D341Med (cell line): ENCODE measurements around the gene TOR2A.

ENCODE experiments used
- DNase-seq: peaks from one replicate; pipeline ENCODE4 v3.0.0; 2012; ENCODE audit warnings: low spot score

Gene TOR2A

DNA sequence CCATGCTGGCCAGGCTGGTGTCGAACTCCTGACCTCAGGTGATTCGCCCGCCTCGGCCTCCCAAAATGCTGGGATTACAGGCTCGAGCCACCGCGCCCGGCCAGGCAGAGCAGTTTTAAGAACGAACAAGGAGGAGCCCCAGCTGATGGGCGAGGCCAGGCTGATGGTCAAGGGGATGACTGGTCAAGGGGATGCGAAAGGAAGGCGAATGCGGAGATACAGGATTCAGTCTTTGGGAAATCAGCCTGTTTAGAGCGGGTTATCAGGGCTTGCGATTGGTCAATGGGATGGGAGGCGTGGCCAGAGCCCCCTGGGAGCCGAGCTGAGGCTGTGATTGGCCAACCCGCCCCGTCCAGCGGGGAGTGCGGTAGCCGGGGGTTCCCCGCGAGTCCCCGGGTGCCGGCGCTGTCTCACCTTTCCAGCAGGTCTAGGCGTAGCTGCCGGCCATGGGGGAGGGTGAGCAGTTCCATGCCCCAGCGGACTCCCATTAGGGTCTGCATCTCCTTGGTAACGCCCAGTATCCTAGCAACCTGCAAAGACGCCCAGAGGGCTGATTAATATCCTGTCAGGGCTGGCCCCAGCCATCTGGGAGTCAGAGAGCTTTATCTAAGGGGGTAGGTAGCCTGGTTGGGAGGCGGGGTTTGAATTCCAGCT lies 7.5 kb upstream of the TOR2A start:
- DNase-seq: peak; percentile 66

DNA sequence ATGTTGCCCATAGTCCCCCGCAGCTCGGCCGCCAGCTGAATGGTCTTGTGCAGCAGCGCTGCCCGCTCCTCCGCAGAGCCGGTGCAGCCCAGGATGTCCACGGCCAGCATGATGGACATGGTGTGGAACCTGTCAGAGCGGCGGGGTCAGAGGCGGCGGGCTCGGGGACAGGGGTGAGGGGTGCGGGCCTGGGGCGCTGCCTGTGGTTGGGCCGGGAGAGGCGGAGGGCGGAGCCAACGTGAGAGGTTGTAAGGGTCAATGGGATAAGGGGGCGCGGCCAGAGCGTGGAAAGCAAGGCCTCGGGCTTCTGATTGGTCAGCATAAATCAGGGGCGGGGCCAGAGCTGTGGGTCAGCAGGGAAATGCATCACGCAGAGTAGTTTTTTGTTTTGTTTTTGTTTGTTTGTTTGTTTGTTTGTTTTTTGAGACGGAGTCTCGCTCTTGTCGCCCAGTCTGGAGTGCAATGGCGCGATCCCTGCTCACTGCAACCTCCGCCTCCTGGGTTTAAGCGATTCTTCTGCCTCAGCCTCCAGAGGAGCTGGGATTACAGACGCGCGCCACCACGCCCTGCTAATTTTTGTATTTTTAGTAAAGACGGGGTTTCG lies 6.8 kb upstream of the TOR2A start:
- no peak for DNase-seq

DNA sequence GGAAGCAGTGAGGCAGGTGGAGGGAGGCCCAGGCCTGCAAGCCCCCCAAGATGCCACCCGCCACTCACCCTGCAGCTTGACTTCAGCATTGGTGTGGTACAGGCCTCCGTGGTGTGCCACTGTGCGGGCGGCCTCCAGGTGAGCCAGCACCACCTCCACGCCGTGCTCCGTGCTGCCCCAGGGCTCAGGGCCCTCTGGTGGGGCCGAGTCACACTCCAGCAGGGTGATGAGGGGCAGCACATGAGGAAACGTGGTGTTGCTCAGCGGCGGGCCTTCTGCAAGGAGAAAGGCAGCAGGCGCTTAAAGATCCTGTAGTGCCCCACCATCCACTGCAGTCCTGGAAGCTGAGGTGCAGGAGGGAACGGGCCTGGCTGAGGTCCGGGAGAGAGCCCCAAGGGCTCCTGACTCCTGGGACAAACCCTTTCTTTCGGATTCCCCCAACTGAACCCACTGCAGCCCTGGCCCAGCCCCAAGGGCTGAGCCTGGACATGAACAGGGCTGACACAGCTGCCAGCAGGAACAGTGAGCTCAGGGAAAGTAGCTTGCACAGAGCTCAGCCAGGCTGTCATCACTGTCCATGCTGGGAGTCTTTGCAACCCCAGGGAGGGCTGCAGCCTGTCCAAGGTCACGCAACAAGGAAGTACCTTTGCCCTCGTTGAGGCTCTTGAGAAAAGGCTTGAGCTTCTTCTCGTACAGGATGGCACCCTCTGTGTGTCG lies 4.7 kb upstream of the TOR2A start:
- no peak for DNase-seq

DNA sequence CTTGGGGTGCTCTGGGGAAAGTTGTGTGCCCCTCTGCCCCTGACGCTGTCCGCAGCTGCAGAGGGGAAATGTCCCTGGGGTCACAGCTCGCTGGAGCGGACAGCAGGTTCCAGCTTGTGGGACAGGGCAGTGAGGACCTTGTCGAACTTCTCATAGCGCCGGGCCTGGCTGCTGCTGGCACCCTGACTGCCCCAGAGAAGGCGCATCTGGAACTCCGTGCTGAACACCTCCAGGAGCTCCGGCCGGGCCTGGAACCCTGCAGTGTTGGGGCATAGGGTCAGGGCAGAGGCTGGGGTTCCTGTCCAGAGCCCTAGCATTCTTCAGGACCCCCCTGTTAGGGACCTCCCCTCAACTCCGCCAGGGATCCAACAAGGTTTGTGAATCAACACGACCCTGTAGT lies 3.6 kb upstream of the TOR2A start:
- DNase-seq: no peak

DNA sequence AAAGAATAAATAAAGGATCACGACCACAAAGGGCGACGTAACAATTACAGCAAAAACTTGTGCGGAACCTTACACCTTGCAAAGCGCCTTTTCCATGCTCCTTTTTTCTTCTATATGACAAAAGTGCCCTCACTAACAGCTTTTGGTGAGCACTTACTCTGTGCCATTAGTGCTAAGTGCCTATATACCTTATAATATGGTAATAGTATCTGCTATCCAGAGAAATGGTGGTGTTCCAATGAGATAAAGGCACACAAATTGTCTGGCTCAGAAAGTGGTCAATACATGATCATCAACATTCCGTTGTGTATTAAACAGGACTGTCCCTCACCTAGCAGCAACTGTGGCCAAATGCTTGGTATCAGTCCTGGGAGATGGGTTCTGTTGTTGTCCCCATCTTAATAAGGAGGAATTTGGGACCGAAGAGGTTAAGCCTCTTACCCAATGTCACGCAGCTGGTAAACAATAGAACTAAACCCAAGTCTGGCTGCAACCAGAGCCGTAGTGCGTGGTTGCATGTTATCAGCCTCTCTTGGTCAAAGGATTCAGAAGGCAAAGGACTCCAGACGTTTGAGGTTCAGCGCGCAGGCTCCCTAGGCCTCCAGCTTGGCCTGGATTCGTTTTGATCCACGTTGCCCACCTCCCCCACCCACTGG lies 564 bp upstream of the TOR2A start:
- DNase-seq: no peak

DNA sequence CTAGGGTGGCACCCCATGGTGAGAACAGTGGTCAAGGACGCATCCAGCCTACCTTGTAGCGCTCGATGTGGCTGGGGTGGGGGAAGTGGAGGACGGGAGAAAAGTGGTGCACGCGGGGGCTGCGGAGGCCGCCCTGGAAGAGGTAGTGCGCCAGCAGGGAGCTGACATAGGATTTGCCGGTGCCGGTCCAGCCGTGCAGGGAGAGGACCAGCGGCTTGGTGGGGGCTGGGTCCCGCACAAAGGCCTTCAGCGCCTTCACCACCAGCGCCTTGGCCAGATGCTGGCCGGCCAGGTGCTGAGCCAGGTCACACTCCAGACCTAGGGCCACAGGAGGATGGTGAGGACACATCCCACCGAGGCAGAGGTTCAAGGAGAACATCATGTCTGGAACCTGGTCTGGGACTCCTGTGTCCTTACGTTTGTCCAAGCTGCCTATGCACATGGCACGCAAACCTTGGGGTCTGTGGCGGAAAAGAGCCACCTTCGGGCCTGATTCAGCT lies 797 bp downstream of the TOR2A start:
- DNase-seq: no peak

DNA sequence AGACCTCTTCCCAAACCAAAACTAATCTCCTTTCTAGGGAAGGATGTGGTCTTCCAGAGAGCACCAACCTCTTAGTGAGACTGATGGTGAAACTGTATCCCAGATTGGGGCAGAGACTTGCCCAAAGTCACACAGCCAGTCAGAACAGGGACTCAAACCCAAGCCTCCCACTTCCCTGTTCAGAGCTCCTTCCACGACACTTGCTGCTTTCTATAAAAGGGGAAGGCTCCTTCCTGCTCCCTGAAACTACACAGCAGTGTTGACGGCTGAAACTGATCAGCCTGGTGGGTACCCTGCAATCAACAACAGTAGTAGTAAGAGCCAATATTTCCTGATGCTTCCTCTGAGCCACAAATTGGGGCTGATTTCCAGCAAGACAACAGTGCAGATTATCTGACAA lies 1.5 kb downstream of the TOR2A start:
- no peak for DNase-seq

DNA sequence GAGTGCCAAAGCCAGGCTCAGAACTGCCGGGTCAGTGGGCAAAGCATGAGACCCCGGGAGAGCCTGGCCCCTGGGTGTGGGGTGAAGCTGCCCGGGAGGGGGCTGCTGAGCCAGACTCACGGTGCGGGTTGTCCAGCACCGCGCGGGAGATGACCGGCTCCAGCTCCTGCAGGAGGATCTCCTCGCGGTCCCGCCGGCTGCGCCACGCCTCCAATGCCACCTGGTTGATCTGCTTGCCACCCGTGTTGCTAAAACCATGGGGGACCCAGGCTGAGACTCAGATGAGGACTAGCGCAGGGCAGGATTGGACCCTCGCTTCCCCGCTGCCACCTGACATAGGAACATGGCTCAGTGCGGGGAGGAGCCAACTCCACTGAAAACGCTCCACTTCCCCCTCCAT lies 2.6 kb downstream of the TOR2A start:
- DNase-seq: no peak

DNA sequence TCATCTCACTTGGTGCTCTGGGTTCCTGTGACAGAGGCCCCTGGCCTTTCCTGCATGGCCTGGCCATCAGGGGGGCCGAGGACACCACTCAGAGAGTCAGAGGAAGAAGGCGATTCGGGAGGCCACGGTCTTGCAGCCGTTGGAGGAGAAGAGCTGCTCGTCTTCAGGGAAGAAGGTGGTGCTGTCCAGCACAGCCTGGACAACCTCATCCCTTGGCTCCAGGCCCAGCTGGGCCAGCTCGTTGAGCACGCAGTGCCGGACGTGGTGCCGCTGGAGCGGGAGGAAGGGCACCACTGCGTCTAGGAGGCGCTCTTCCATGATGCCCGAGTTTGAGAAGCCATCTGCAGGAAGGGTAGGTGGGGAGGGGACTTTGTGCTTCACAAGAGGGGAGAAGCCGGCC lies 3.2 kb downstream of the TOR2A start:
- DNase-seq: no peak

DNA sequence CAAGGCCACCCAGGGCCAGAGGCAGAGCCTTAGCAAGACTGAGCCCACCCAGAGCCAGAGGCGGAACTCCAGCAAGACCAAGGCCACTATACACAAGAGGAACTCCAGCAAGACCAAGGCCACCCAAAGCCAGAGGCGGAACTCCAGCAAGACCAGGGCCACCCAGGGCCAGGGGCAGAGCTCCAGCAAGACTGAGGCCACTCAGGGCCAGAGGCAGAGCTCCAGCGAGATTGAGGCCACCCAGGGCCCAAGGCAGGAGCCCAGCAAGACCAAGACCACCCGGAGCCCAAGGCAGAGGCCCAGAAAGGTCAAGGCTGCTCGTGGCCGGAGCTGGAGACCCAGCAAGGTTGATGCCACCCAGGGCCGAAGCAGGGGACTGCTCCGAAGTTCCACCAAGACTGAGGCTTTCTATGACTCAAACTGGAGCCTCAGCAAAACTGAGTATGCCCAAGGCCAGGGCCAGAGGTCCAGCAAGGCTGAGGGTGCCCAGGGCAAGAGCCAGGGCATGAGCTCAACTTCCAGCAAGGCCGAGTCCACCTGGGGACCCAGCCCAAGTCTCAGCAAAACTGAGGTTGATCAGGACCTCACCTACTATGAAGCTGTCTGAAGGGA lies 4.2 kb downstream of the TOR2A start:
- DNase-seq: no peak

DNA sequence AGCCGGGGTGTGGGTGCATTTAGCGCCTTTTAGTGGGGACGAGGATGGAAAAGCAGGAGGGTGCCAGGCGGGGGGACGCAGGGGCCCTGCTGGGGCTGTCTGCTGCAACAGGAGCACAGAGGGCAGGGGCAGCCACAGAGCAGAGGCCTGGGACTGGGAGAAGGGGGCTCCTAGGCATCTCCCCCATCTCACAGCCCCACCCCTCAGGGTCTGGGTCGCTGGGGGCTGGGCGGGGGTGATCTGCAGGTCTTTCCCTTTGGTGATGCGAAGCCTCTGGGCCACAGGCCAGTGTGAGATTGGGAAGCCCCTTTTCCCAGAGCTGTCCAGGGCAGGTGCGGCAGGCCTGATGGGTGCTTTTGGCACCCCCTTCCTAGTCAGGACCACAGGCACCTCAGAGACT lies 4.8 kb downstream of the TOR2A start:
- no peak for DNase-seq

DNA sequence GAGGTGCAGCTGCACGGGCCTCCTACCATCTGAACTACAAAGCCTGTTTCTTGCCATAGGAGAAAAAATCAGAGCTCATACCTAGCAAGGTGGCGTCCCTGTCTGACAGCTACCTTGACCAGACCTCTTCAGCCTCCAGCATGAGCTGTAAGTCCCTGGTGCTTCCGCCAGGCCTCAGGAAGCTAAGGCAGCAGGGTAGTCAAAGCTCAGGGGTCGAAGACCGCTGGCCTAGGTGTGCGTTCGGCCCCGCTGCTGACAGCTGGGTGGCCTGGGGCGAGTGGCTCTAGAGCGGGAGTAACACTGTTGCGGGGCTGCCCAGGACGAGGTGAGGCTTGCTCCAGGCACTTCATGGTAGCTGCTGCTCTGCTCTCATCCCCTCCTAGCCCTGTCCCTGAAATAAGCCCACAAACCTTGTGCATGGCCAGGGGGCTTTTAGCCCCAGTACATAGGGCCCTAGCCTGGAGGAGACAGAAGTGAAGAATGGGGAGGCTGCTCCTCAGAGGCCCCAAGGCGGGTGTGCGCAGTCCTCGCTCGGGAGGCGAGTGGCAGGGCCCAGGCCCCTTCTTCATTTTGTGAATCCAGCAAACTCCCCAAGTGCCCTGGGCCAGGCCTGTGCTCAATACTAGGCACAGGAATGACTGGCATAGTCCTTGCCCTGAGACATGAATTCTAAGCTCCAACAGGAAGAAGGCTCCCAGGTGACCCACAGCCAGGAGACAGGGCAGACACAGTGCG lies 5.4 kb downstream of the TOR2A start:
- no peak for DNase-seq

DNA sequence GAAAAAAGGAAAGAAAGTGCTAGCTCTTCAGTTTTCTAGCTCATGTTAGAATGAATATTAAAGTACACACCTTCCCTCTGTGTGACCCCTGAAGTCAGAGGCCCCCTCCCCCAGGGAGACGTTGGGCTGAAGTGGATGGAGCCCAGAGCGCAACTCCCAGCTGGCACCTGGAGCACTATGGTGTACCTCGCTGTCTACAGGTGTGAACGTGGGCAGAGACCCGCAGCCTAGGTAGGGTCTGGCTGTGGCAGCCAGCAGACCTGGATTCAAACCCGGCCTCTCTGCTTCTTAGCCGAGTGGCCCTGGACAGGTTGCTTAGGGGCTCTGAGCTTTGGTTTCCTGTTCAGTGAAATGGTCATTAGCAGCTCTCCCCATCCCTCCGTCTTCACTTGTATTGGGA lies 6.3 kb downstream of the TOR2A start:
- DNase-seq: no peak

DNA sequence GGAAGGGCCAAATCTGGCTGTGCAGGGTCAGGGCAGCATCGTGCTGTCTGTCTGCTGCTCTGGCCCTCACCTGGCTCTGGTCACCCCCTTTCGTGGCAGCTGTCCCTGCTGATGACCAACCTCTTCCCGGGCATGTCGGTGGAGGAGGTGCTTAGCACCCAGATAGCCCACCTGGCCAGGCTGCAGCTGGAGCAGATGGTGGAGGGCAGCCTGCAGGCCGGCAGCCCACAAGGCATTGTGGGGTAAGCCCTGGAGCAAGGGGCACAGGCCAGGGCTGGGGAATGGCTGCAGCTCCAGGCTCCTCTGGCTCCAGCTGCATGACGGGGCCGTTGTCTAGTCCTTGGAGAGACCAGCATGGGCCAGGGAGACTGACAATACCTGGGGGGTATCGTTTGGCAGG lies 8.2 kb downstream of the TOR2A start:
- DNase-seq: no peak

DNA sequence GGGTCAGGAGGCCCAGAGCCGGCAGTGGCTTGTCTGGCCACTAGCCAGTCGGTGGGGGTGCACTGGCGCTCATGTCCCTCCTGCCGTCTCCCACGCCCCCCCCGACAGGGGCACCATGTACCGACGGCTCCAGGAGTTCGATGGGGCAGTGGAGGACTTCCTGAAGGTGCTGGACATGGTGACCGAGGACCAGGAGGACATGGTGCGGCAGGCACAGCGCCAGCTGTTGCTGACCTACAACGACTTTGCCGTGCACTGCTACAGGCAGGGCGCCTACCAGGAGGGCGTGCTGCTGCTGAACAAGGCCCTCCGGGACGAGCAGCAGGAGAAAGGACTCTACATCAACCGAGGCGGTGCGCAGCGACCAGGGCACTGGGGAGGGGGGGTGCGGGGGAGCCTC lies 11.1 kb downstream of the TOR2A start:
- no peak for DNase-seq

DNA sequence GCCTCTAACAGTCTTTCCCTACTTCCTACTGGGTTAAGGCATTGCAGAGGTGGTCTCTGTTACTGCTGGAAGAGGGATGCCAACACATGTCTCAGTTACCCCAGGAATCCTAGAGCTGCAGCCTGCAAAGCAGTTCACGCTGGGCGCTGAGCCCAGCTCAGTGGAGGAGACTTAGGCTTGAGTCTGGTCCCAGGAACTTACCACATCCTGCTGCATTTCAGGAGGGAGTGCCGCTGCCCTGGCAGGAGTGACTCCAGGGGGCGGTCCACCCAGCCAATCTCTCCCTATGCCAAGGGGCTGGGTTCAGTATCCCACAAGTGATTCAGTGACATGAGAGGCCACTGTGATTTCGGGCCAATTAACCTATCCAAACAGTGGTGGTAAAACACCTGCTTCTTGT lies 11.7 kb downstream of the TOR2A start:
- no peak for DNase-seq

DNA sequence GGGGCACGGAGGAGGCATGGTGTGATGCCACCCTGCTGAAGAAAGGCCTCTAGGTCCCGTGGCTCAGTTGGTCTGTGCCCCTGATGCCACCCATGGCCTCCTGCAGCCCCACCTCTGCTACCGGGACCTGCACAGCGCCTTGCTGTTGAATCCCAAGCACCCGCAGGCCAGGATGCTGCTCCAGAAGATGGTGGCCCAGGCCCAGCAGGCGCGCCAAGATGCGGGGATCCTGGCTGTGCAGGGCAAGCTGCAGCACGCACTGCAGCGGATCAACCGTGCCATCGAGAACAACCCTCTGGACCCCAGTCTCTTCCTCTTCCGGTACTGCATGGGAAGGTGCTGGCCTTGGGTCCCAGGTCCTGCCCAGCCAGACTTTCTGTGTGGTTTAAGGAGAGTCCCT lies 12.1 kb downstream of the TOR2A start:
- DNase-seq: no peak

DNA sequence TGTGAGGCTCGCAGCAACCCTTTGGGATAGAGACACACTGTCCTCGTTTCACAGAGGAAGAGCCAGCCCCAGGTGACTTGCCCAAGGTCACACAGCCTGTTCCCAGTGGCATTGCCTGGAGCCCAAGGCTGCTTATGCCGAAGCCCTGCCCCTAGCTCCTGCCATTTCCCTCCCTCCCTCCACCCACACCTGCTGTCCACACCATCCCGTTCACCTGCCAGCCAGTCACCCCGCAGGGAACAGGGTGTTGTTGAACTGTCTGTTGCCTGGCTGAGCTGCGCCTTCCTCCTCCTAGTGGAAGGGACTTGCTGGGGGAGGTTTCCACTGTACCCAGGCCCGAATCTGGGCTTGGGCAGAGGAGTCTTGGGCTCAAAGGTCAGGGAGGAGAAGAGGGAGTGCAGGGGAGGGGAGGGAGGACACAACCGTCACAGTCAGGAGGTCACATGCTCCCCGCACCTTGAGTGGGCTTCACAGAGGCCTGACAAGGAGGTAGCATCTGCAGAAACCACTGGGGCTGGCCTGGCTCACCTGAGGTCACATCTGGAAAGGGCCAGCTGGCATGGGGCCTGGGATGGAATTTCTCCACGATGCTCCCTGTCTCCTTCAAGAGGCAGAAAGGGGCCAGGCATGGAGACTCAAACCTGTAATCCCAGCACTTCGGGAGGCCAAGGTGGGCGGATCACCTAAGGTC lies 12.9 kb downstream of the TOR2A start:
- no peak for DNase-seq

DNA sequence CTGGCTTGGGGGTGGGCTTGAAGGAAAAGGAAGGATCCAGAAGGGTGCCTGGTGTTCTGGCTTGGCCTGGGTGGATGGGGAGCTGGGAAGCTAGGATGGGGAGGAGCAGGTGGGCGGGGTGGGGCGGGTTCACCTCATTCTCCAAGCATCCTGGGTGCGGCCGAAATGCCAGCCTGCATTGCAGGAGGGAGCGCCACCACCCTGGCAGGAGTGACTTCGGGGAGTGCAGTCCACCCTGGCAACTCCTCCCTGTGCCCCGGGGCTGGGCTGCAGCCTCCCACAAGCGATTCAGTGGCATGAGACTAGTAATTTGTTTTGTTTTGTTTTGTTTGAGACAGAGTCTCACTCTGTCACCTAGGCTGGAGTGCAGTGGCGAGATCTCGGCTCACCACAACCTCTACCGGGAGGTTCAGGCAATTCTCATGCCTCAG lies 13.7 kb downstream of the TOR2A start:
- DNase-seq: peak; percentile 34

DNA sequence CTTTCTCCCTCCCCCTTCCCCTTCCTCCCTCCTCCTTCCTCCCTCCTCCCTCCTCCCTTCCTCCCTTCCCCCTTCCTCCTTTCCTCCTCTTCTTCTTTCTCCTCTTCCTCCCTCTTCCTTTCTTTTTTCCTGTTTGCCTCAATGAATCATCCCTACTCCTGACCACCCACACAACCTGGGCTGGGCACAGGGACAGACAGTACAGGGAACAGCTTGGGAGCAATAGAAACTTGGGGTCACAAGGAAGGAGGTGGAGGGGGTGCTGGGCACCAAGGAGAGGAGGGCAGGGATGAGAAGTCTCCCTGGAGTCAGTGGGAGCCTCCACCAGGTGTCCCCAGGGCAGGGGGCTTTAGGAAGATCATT lies 14.2 kb downstream of the TOR2A start:
- no peak for DNase-seq
